Mesenchymal stem cell (in vitro differentiated cells and primary cell): ENCODE results near the gene CAMKMT.

Experiments
- DNase-seq: peaks from one replicate; pipeline ENCODE4 v3.0.0-alpha.2; 2013
- H2AFZ ChIP-seq: one replicate; pipeline ENCODE4 v1.6.1; 2013; ENCODE audit warnings: low read depth, mild to moderate bottlenecking, control low read depth, inconsistent platforms, low read length, moderate library complexity
- H2AK5ac ChIP-seq: 2 replicates; pipeline ENCODE4 v1.6.1; 2013; ENCODE audit warnings: low read length, moderate library complexity, mild to moderate bottlenecking, inconsistent platforms; ENCODE audit not compliant: severe bottlenecking
- H2BK120ac ChIP-seq: one replicate; pipeline ENCODE4 v1.6.1; 2013; ENCODE audit warnings: low read depth, mild to moderate bottlenecking, inconsistent platforms, low read length, moderate library complexity
- H2BK12ac ChIP-seq, 2 experiments: one replicate each; pipeline ENCODE4 v1.6.1; 2013; ENCODE audit warnings: inconsistent platforms in 2 of 2, low read length in 2 of 2, mild to moderate bottlenecking in 2 of 2, moderate library complexity in 2 of 2, control low read depth in 1 of 2
- H2BK15ac ChIP-seq: one replicate; pipeline ENCODE4 v1.6.1; 2013; ENCODE audit warnings: mild to moderate bottlenecking, low read depth, inconsistent platforms; ENCODE audit not compliant: poor library complexity, severe bottlenecking
- H2BK5ac ChIP-seq: 2 replicates; pipeline ENCODE4 v1.6.1; 2013; ENCODE audit warnings: low read depth, mild to moderate bottlenecking, low read length, control low read depth, inconsistent platforms; ENCODE audit not compliant: poor library complexity, severe bottlenecking
- H3K14ac ChIP-seq, 2 experiments: one replicate each; pipeline ENCODE4 v1.6.1; 2013; ENCODE audit warnings: inconsistent platforms in 2 of 2, low read length in 2 of 2, control low read depth in 1 of 2, mild to moderate bottlenecking in 1 of 2, moderate library complexity in 1 of 2
- H3K18ac ChIP-seq, 2 experiments: one replicate each; pipeline ENCODE4 v1.6.1; 2013; ENCODE audit warnings: inconsistent platforms in 2 of 2, low read length in 2 of 2, control low read depth in 1 of 2, low read depth in 1 of 2, mild to moderate bottlenecking in 1 of 2
- H3K23ac ChIP-seq, 2 experiments: one replicate each; pipeline ENCODE4 v1.6.1; 2013; ENCODE audit warnings: inconsistent platforms in 2 of 2, low read length in 2 of 2, mild to moderate bottlenecking in 2 of 2, moderate library complexity in 2 of 2, control low read depth in 1 of 2
- H3K27ac ChIP-seq: 2 replicates; pipeline ENCODE4 v1.5.1; 2013; ENCODE audit warnings: mild to moderate bottlenecking, moderate library complexity, low read length, control low read depth, inconsistent platforms; ENCODE audit not compliant: poor library complexity, severe bottlenecking
- H3K27me3 ChIP-seq, 2 experiments: 2 replicates each; pipeline versions ENCODE4 v1.6.1 to v1.7.0; 2013; ENCODE audit warnings: low read length in 2 of 2, mild to moderate bottlenecking in 2 of 2, moderate library complexity in 2 of 2, control low read depth in 1 of 2, inconsistent platforms in 1 of 2; ENCODE audit not compliant: control insufficient read depth in 1 of 2, insufficient read depth in 1 of 2
- H3K36me3 ChIP-seq, 2 experiments: 2 replicates each; pipeline versions ENCODE4 v1.6.1 to v1.7.0; 2013; ENCODE audit warnings: low read length in 2 of 2, control low read depth in 1 of 2, inconsistent platforms in 1 of 2, low read depth in 1 of 2, mild to moderate bottlenecking in 1 of 2; ENCODE audit not compliant: insufficient read depth in 2 of 2, control insufficient read depth in 1 of 2
- H3K4ac ChIP-seq, 2 experiments: one replicate each; pipeline ENCODE4 v1.6.1; 2013; ENCODE audit warnings: inconsistent platforms in 2 of 2, low read length in 2 of 2, mild to moderate bottlenecking in 2 of 2, moderate library complexity in 2 of 2, control low read depth in 1 of 2, low read depth in 1 of 2
- H3K4me1 ChIP-seq: 2 replicates; pipeline ENCODE4 v1.6.1; 2013; ENCODE audit warnings: low read depth, low read length, control low read depth; ENCODE audit not compliant: control insufficient read depth, insufficient read depth
- H3K4me2 ChIP-seq: 2 replicates; pipeline ENCODE4 v1.6.1; 2013; ENCODE audit warnings: low read length, mild to moderate bottlenecking, inconsistent platforms; ENCODE audit not compliant: poor library complexity, severe bottlenecking
- H3K4me3 ChIP-seq, 2 experiments: 2 replicates each; pipeline versions ENCODE4 v1.5.1 to v1.7.0; 2013; ENCODE audit warnings: low read length in 2 of 2, mild to moderate bottlenecking in 2 of 2, control low read depth in 1 of 2, low read depth in 1 of 2; ENCODE audit not compliant: insufficient read depth in 1 of 2
- H3K79me1 ChIP-seq: replicated peaks from 2 replicates; pipeline ENCODE4 v1.6.1; 2013; ENCODE audit warnings: mild to moderate bottlenecking, control low read depth, low read length, inconsistent platforms; ENCODE audit not compliant: poor library complexity, severe bottlenecking
- H3K9ac ChIP-seq: 2 replicates; pipeline ENCODE4 v1.7.0; 2013; ENCODE audit warnings: mild to moderate bottlenecking, low read length, moderate library complexity
- H3K9me3 ChIP-seq: 2 replicates; pipeline ENCODE4 v1.7.0; 2013; ENCODE audit warnings: mild to moderate bottlenecking, low read length; ENCODE audit not compliant: control insufficient read depth
- H4K8ac ChIP-seq: one replicate; pipeline ENCODE4 v1.6.1; 2013; ENCODE audit warnings: inconsistent platforms, mild to moderate bottlenecking, low read length, moderate library complexity
- H4K91ac ChIP-seq: one replicate; pipeline ENCODE4 v1.6.1; 2013; ENCODE audit warnings: mild to moderate bottlenecking, low read length, inconsistent platforms
- WGBS: methylation state at CpG from one replicate; pipeline ENCODE4 v1.1.7; 2013; ENCODE audit warnings: mixed read lengths; 5-methylcytosine and 5-hydroxymethylcytosine counted together

CAMKMT gene

DNA sequence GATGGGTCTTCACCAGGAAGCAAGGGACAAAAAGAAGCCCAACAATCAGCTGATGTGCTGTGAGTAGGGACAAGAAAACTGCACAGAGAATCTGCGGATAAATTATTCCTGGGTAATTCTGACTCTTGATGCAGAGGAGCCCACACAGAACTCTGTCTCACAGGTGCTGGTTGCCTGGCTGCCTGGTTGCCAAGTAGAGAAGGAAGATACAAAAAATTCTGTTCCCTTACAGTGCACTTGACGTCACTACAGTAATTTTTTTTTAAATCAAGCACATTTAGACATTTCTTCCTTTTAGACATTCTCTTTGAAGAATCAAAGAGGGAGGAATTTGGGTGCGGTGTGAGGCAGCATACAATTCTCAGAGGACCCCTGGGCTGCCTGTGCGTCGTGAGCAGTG is 427.7 kb downstream of the CAMKMT start:
- DNase-seq = no peak
- Histone ChIP-seq H3K9ac (no peak overlapping the region), H3K18ac (no peak overlapping the region), H2BK5ac (no peak overlapping the region), H2BK120ac (no peak overlapping the region), H3K27me3 (peaks cover 44 to 67% of the 10 kb centered on the region in 2 experiments), H3K4me2 (no peak overlapping the region), H3K79me1 (no peaks in the 10 kb centered on the region), H4K8ac (no peak overlapping the region), H3K36me3 (no peaks in the 10 kb centered on the region), H3K27ac (no peak overlapping the region), H3K4me1 (no peaks in the 10 kb centered on the region), H2AFZ (no peak overlapping the region), H3K9me3 (peaks cover 5% of the 10 kb centered on the region), H4K91ac (no peak overlapping the region), H3K23ac (no peak overlapping the region), H3K4ac (no peak overlapping the region), H3K4me3 (no peak overlapping the region), H2BK12ac (no peak overlapping the region), H2BK15ac (no peak overlapping the region), H3K14ac (no peak overlapping the region), H2AK5ac (no peak overlapping the region)
- 57% methylated on average over 4 of the region's 5 CpGs for WGBS

DNA sequence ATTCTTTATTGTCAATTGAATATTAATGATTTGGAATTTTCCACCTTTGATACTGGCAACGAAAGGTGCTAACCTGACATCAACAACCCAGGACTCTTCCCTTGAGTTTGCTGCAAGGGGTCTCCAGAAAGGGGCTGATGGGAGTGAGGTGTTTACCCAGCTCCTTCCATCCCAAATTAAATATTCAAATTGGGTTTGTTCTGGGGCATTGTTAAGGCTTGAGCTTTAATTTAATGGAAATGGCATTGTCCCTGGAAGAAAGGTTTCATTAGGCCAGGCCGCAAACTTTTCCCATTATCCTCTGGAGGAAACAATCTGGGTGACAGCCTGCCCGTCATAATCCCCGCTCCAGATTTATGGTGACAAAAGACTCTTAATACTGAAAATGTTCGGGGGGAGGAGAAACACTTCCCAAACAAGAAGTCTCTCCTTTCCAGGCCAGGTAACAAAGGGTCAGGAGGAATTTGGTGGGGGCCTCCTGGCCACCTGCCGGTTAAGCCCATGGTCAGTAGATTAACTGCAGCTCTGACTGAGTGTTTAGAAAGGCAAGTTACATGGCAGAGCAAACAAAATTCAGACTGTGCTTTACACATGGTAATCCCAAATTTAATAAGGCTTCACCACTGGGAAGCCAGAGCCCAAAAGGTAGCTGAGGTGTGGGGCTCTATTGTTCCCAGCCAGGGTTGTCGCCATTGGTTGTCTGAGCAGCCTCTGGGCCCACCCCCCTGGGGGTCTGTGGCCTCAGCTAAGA is 428.4 kb downstream of the CAMKMT start:
- Histone ChIP-seq H3K9ac (no peak overlapping the region), H3K79me1 (no peaks in the 10 kb centered on the region), H2BK5ac (no peak overlapping the region), H3K9me3 (peaks cover 5% of the 10 kb centered on the region), H3K27ac (no peak overlapping the region), H3K18ac (no peak overlapping the region), H2AK5ac (no peak overlapping the region), H2BK12ac (no peak overlapping the region), H3K4me3 (no peak overlapping the region), H2AFZ (no peak overlapping the region), H3K36me3 (no peaks in the 10 kb centered on the region), H3K4me2 (no peak overlapping the region), H3K4ac (no peak overlapping the region), H2BK120ac (no peak overlapping the region), H2BK15ac (no peak overlapping the region), H4K91ac (no peak overlapping the region), H3K27me3 (peaks cover 40 to 60% of the 10 kb centered on the region in 2 experiments), H4K8ac (no peak overlapping the region), H3K4me1 (no peaks in the 10 kb centered on the region), H3K23ac (no peak overlapping the region), H3K14ac (no peak overlapping the region)
- no peak for DNase-seq
- WGBS = 57% methylated on average over 5 of the region's 7 CpGs

DNA sequence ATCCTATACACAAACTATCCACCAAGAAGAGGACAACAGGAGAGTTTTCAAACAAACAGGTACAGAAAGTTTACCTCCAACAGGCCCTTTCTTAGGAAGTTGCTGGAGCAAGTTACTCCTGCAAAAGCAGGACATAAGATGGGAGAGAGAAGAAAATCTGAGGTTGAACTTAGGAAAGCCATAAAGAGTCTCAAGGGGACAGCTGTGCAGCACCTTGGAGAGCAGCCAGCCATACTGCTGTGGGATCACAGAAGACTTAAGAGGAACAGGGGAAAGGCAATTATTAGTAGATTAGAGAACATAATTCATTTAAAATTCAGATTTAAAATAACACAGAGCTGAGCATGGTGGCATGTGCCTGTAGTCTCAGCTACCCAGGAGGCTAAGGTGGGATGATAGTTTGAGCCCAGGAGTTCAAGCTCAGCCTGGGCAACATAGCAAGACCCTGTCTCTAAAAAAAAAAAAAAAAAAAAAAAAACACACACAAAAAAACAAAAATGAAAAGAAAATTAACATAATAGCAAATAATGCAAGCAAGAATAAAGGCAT is 431.6 kb downstream of the CAMKMT start:
- no peak overlapping the region for H2AFZ ChIP-seq
- H2BK12ac ChIP-seq = no peak overlapping the region
- no peak overlapping the region for H3K4me3 ChIP-seq
- peak; percentile 52 for DNase-seq
- H3K23ac ChIP-seq = no peak overlapping the region
- no peak overlapping the region for H3K27ac ChIP-seq
- no peak overlapping the region for H3K14ac ChIP-seq
- H2AK5ac ChIP-seq = no peak overlapping the region
- no peak overlapping the region for H2BK5ac ChIP-seq
- no peak overlapping the region for H4K8ac ChIP-seq
- no peak overlapping the region for H3K9ac ChIP-seq
- H3K27me3 ChIP-seq = peaks cover 52 to 75% of the 10 kb centered on the region in 2 experiments
- no peaks in the 10 kb centered on the region for H3K4me1 ChIP-seq
- H2BK120ac ChIP-seq = no peak overlapping the region
- no peak overlapping the region for H2BK15ac ChIP-seq
- no peak overlapping the region for H4K91ac ChIP-seq
- H3K36me3 ChIP-seq = no peaks in the 10 kb centered on the region
- H3K4me2 ChIP-seq = no peak overlapping the region
- H3K18ac ChIP-seq = no peak overlapping the region
- no peaks in the 10 kb centered on the region for H3K79me1 ChIP-seq
- no peak overlapping the region for H3K4ac ChIP-seq
- H3K9me3 ChIP-seq = peaks cover 5% of the 10 kb centered on the region

DNA sequence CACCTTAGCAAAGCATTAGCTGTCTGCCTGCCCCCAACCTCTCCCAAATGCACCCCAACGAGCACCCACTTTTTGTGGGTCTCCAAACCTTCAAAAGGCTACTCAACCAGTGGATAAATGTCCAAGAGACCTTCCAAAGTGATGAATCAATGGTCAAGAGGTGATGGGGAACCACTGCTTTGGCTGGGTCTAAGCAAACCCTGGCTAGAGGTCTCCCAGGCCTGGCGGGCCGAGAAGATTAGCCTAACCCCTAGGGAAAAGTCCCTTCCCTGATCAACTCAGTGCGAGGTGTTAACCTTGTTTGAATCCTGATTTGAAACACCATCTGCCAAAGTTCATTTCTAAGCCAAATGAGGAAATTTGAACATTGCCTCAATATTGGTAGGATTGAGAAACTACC is 435.0 kb downstream of the CAMKMT start:
- no peak overlapping the region for H3K4me3 ChIP-seq
- H3K9me3 ChIP-seq = peaks cover 5% of the 10 kb centered on the region
- no peak overlapping the region for H3K18ac ChIP-seq
- no peak overlapping the region for H3K14ac ChIP-seq
- H3K79me1 ChIP-seq = no peaks in the 10 kb centered on the region
- peaks cover 62 to 75% of the 10 kb centered on the region in 2 experiments for H3K27me3 ChIP-seq
- DNase-seq = no peak
- no peak overlapping the region for H2BK12ac ChIP-seq
- no peak overlapping the region for H3K4ac ChIP-seq
- WGBS = 80% methylated on average over 4 of the region's 4 CpGs
- H4K91ac ChIP-seq = no peak overlapping the region
- H4K8ac ChIP-seq = no peak overlapping the region
- no peak overlapping the region for H3K27ac ChIP-seq
- no peak overlapping the region for H2BK120ac ChIP-seq
- no peak overlapping the region for H2BK5ac ChIP-seq
- no peak overlapping the region for H2AFZ ChIP-seq
- H3K36me3 ChIP-seq = no peaks in the 10 kb centered on the region
- no peak overlapping the region for H3K4me2 ChIP-seq
- H2BK15ac ChIP-seq = no peak overlapping the region
- H3K9ac ChIP-seq = no peak overlapping the region
- no peak overlapping the region for H2AK5ac ChIP-seq
- H3K4me1 ChIP-seq = peaks cover 4% of the 10 kb centered on the region
- no peak overlapping the region for H3K23ac ChIP-seq
